Smooth muscle cell (in vitro differentiated cells): ENCODE data around the gene SLC13A5. TPM values are rescaled to one million over a fixed set of nuclear protein-coding genes. Genes with fewer than 3 reads are reported as not detected.

Experiments used
- DNase-seq: peaks from one replicate; lab custom pipeline; 2025; ENCODE audit not compliant: unreplicated experiment; lab: John Stamatoyannopoulos, UW
- H2AFZ ChIP-seq: fragments of 200-600 bp; sonication (generic); 2 replicates; pipeline ENCODE4 v1.6.0; 2016; ENCODE audit warnings: antibody characterized with exemption, low read depth, mild to moderate bottlenecking
- H3F3A ChIP-seq: fragments of 200-600 bp; sonication (generic); 2 replicates; pipeline ENCODE4 v1.6.0; 2017; ENCODE audit warnings: antibody characterized with exemption, low read depth
- H3K27ac ChIP-seq: fragments of 200-600 bp; sonication (generic); 2 replicates; pipeline ENCODE4 v1.5.1; 2016; ENCODE audit warnings: low read depth, mild to moderate bottlenecking
- H3K27me3 ChIP-seq: fragments of 200-600 bp; sonication (generic); 2 replicates; pipeline ENCODE4 v1.6.1; 2016; ENCODE audit warnings: low read depth, mild to moderate bottlenecking
- H3K36me3 ChIP-seq: fragments of 200-600 bp; sonication (generic); 2 replicates; pipeline ENCODE4 v1.5.1; 2016; ENCODE audit warnings: low read depth
- H3K4me1 ChIP-seq: fragments of 200-600 bp; sonication (generic); 2 replicates; pipeline ENCODE4 v1.5.1; 2016; ENCODE audit warnings: low read depth
- H3K4me2 ChIP-seq: fragments of 200-600 bp; sonication (generic); 2 replicates; pipeline ENCODE4 v1.6.0; 2016; ENCODE audit warnings: mild to moderate bottlenecking
- H3K4me3 ChIP-seq: fragments of 200-600 bp; sonication (generic); 2 replicates; pipeline ENCODE4 v1.5.1; 2016; ENCODE audit warnings: mild to moderate bottlenecking
- H3K79me2 ChIP-seq: fragments of 200-600 bp; sonication (generic); 2 replicates; pipeline ENCODE4 v1.6.0; 2016; ENCODE audit warnings: low read depth, mild to moderate bottlenecking
- H3K9ac ChIP-seq: fragments of 200-600 bp; sonication (generic); 2 replicates; pipeline ENCODE4 v1.6.0; 2016; ENCODE audit warnings: low read depth
- H3K9me3 ChIP-seq: fragments of 200-600 bp; sonication (generic); replicated peaks from 2 replicates; pipeline ENCODE4 v1.5.1; 2016; ENCODE audit warnings: low read depth
- H4K20me1 ChIP-seq: fragments of 200-600 bp; sonication (generic); 2 replicates; pipeline ENCODE4 v1.6.0; 2016; ENCODE audit warnings: low read depth
- CTCF ChIP-seq: fragments of 200-600 bp; sonication (generic); IDR thresholded peaks from 2 replicates; pipeline ENCODE4 v1.5.1; 2017; ENCODE audit warnings: borderline replicate concordance, mild to moderate bottlenecking, antibody characterized with exemption; ENCODE audit not compliant: insufficient read depth, poor library complexity, severe bottlenecking
- WGBS: methylation state at CpG from one replicate; pipeline ENCODE4 v1.1.7; 2016; ENCODE audit warnings: low lambda C conversion rate; 5-methylcytosine and 5-hydroxymethylcytosine counted together
- polyA plus RNA-seq: library from polyadenylated mRNA; unstranded; fragments of >200 nt; fragmentation: Nextera tagmentation; extraction: Ambion mirVana; gene quantifications from 2 replicates; pipeline ENCODE4 v1.2.1, GENCODE V29; 2016
- total RNA-seq: library from RNA; depleted of rRNA; stranded (reverse); fragments of >200 nt; gene quantifications from 2 replicates; pipeline ENCODE4 v1.2.3, GENCODE V29; 2014

Gene SLC13A5
- total and polyA plus RNA-seq, 2 experiments from 2014 or later, result 2.3 TPM; not detected in 1

GRCh38 chr17:6640536-6641246, 72.5 kb downstream of the SLC13A5 start, which contains the start of the genes KIAA0753 and TXNDC17:
Gene KIAA0753 (minus strand): TSS chr17:6640711. CDS start chr17:6635103, 5,608 bp downstream.
Gene TXNDC17 (plus strand): TSS chr17:6641060. CDS start chr17:6641083, 23 bp downstream.
- Histone ChIP-seq H3K36me3 (peaks cover 3% of the 10 kb centered on the region), H4K20me1 (peaks cover 48% of the 10 kb centered on the region), H3K4me1 (peaks cover 11% of the 10 kb centered on the region), H3K4me2 (peak within 1 kb of the TSS; percentile 90), H3K9ac (peak within 1 kb of the TSS; percentile 96), H3K79me2 (peaks cover 45% of the 10 kb centered on the region), H3K27ac (peak within 1 kb of the TSS; percentile 96), H3K4me3 (peak within 1 kb of the TSS; percentile 74), H3K9me3 (no peaks in the 10 kb centered on the region), H2AFZ (peak within 1 kb of the TSS; percentile 73), H3K27me3 (no peaks in the 10 kb centered on the region), H3F3A (peaks cover 6% of the 10 kb centered on the region)
- peak; percentile 88 for DNase-seq
- under 1% methylated on average over 50 of the region's 52 CpGs for WGBS
- TF ChIP-seq CTCF, result no peak

GRCh38 chr17:6639586-6640535, 73.3 kb downstream of the SLC13A5 start:
- peaks cover 6% of the 10 kb centered on the region for H3F3A ChIP-seq
- peak overlapping the region; percentile 96 for H3K9ac ChIP-seq
- H3K27me3 ChIP-seq, result no peaks in the 10 kb centered on the region
- H3K9me3 ChIP-seq, result no peaks in the 10 kb centered on the region
- peaks cover 45% of the 10 kb centered on the region for H3K79me2 ChIP-seq
- H4K20me1 ChIP-seq, result peaks cover 40% of the 10 kb centered on the region
- WGBS, result 5% methylated on average over 39 of the region's 67 CpGs
- H3K27ac ChIP-seq, result peak overlapping the region; percentile 96
- no peak for TF ChIP-seq CTCF
- H3K4me3 ChIP-seq, result peak overlapping the region; percentile 74
- H2AFZ ChIP-seq, result peak overlapping the region; percentile 73
- H3K4me1 ChIP-seq, result peaks cover 11% of the 10 kb centered on the region
- DNase-seq, result peak; percentile 71
- peaks cover 3% of the 10 kb centered on the region for H3K36me3 ChIP-seq
- H3K4me2 ChIP-seq, result peak overlapping the region; percentile 90

- H3K79me2 ChIP-seq, result peaks cover 45% of the 10 kb centered on the region
- H3K4me1 ChIP-seq, result peaks cover 11% of the 10 kb centered on the region
- peak overlapping the region; percentile 90 for H3K4me2 ChIP-seq
- H3K27me3 ChIP-seq, result no peaks in the 10 kb centered on the region
- WGBS, result 67% methylated on average over 15 of the region's 15 CpGs
- H3K9me3 ChIP-seq, result no peaks in the 10 kb centered on the region
- peak overlapping the region; percentile 96 for H3K9ac ChIP-seq
- peaks cover 8% of the 10 kb centered on the region for H3K36me3 ChIP-seq
- peaks cover 6% of the 10 kb centered on the region for H3F3A ChIP-seq
- peak overlapping the region; percentile 74 for H3K4me3 ChIP-seq
- no peak overlapping the region for H3K27ac ChIP-seq
- DNase-seq, result no peak
- TF ChIP-seq CTCF, result no peak
- peaks cover 35% of the 10 kb centered on the region for H4K20me1 ChIP-seq
- no peak overlapping the region for H2AFZ ChIP-seq
Observed at GRCh38 chr17:6639014-6639585, 74.1 kb downstream of the SLC13A5 start.
